Measurements from ENCODE around the gene WDR91.

Gene WDR91

GRCh38 chr7:135195968-135196629 is 15.2 kb downstream of the WDR91 start:
- DNase-seq = no peak

GRCh38 chr7:135195156-135195555 is 16.2 kb downstream of the WDR91 start:
- no peak for DNase-seq

GRCh38 chr7:135194494-135195095 is 16.7 kb downstream of the WDR91 start:
- no peak for DNase-seq

GRCh38 chr7:135193615-135194081 is 17.7 kb downstream of the WDR91 start:
- no peak for DNase-seq

GRCh38 chr7:135192914-135193536 is 18.3 kb downstream of the WDR91 start:
- no peak for DNase-seq

GRCh38 chr7:135190703-135191102 is 20.6 kb downstream of the WDR91 start:
- DNase-seq = no peak

GRCh38 chr7:135189961-135190360 is 21.4 kb downstream of the WDR91 start:
- no peak for DNase-seq

GRCh38 chr7:135189221-135189662 is 22.1 kb downstream of the WDR91 start:
- DNase-seq = no peak

GRCh38 chr7:135188298-135188984 is 22.9 kb downstream of the WDR91 start:
- no peak for DNase-seq

- no peak for DNase-seq
These were observed 24.5 kb downstream of the WDR91 start for GRCh38 chr7:135186841-135187253.

- no peak for DNase-seq
These were observed 25.1 kb downstream of the WDR91 start for GRCh38 chr7:135186261-135186540.

GRCh38 chr7:135185471-135186260 is 25.7 kb downstream of the WDR91 start:
- no peak for DNase-seq

- no peak for DNase-seq
These were observed 27.0 kb downstream of the WDR91 start for GRCh38 chr7:135184254-135184841.

- DNase-seq = no peak
These were observed 27.8 kb downstream of the WDR91 start for GRCh38 chr7:135183478-135183877.

GRCh38 chr7:135181929-135182678 is 29.2 kb downstream of the WDR91 start:
- DNase-seq = no peak

GRCh38 chr7:135181261-135181928 is 29.9 kb downstream of the WDR91 start:
- no peak for DNase-seq

GRCh38 chr7:135180122-135180521 is 31.2 kb downstream of the WDR91 start:
- DNase-seq = no peak

- DNase-seq = no peak
These were observed 31.9 kb downstream of the WDR91 start for GRCh38 chr7:135179321-135179925.

- DNase-seq = no peak
These were observed 33.0 kb downstream of the WDR91 start for GRCh38 chr7:135178364-135178763.

GRCh38 chr7:135177028-135177696 is 34.2 kb downstream of the WDR91 start:
- peak; percentile 25 for DNase-seq
